Lower leg skin (tissue), 3 donors: ENCODE measurements around the gene PTPRO.

Experiments
- POLR2A ChIP-seq, 2 donors: fragments of 450-650 bp; IDR thresholded peaks; one replicate each; pipeline ENCODE4 v1.6.1; 2016 to 2017; ENCODE audit warnings: antibody characterized with exemption in 2 of 2, mild to moderate bottlenecking in 1 of 2, moderate library complexity in 1 of 2
- TF ChIP-seq, protein P1 (sequence below), 3 donors: fragments of 450-650 bp; IDR thresholded peaks; one replicate each; pipeline ENCODE4 v1.5.1; 2016; ENCODE audit warnings: antibody characterized with exemption in 3 of 3, mild to moderate bottlenecking in 3 of 3, moderate library complexity in 2 of 3

DNA sequence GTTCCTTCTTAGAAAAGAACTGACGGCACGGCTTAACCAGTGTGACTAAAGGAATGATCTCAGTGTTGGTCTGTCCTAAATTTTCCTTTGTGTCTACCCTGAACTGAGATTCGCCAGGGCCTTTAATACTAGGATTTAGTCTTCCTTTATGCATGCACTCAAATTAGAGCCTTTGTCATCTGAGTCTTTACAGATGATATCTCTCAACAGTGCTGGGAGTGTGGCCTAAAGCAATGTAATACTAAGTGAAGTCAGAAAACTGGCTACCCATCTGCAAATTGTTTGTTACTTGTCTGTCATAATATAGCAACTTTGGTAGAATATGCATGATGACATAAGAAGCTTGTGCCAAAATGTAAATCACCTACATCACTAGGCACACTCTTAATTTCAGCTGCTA lies 95.4 kb downstream of the PTPRO start:
- no peak for TF ChIP-seq POLR2A (IDR thresholded peaks at IDR 0.05)
- TF ChIP-seq, protein P1, sequence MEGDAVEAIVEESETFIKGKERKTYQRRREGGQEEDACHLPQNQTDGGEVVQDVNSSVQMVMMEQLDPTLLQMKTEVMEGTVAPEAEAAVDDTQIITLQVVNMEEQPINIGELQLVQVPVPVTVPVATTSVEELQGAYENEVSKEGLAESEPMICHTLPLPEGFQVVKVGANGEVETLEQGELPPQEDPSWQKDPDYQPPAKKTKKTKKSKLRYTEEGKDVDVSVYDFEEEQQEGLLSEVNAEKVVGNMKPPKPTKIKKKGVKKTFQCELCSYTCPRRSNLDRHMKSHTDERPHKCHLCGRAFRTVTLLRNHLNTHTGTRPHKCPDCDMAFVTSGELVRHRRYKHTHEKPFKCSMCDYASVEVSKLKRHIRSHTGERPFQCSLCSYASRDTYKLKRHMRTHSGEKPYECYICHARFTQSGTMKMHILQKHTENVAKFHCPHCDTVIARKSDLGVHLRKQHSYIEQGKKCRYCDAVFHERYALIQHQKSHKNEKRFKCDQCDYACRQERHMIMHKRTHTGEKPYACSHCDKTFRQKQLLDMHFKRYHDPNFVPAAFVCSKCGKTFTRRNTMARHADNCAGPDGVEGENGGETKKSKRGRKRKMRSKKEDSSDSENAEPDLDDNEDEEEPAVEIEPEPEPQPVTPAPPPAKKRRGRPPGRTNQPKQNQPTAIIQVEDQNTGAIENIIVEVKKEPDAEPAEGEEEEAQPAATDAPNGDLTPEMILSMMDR (IDR thresholded peaks at IDR 0.05): no peak
